WTC11 (cell line): ENCODE measurements around the gene CPA4. TPM values are rescaled to one million over a fixed set of nuclear protein-coding genes. Genes with fewer than 3 reads are reported as not detected.

Experiments
- ATAC-seq: fragments of 200-7000 bp; cut with Tn5 transposase; 2 replicates; pipeline ENCODE4 v1.10.0; 2021; ENCODE audit warnings: mild to moderate bottlenecking, moderate library complexity
- CTCF ChIA-PET: fragments of 300-600 bp; sonication (Branson Sonifier 250); formaldehyde crosslinking; loops from one replicate; lab custom pipeline; 2021; ENCODE audit warnings: antibody characterized with exemption; lab: Charles Lee
- POLR2A ChIA-PET: fragments of 350-600 bp; sonication (Branson Sonifier 250); formaldehyde crosslinking; loops from one replicate; lab custom pipeline; 2021; ENCODE audit warnings: antibody characterized with exemption; lab: Charles Lee
- DNase-seq: peaks from one replicate; pipeline ENCODE4 v3.0.0; 2021; ENCODE audit warnings: low spot score
- H3K27ac Mint-ChIP-seq: 2 replicates; pipeline ENCODE4 v1.8.0; 2021; ENCODE audit warnings: mixed read lengths
- H3K27me3 Mint-ChIP-seq: 2 replicates; pipeline ENCODE4 v1.8.0; 2021; ENCODE audit warnings: low read depth, mild to moderate bottlenecking, moderate library complexity, mixed read lengths
- H3K36me3 Mint-ChIP-seq: 2 replicates; pipeline ENCODE4 v1.8.0; 2021; ENCODE audit warnings: mixed read lengths
- H3K4me1 Mint-ChIP-seq: 2 replicates; pipeline ENCODE4 v1.8.0; 2022; ENCODE audit warnings: mixed read lengths
- H3K4me3 Mint-ChIP-seq: 2 replicates; pipeline ENCODE4 v1.8.0; 2021; ENCODE audit warnings: mild to moderate bottlenecking, moderate library complexity, mixed read lengths
- H3K9me3 Mint-ChIP-seq: 2 replicates; pipeline ENCODE4 v1.8.0; 2021; ENCODE audit warnings: mixed read lengths
- ATF2 ChIP-seq: sonication (generic); formaldehyde crosslinking; IDR thresholded peaks from 2 replicates; pipeline ENCODE4 v1.8.1; 2022; ENCODE audit warnings: low read depth, missing genetic modification reagents, borderline replicate concordance
- CTCF ChIP-seq: fragments of 200-600 bp; IDR thresholded peaks from 2 replicates; pipeline ENCODE4 v1.8.0; 2022; ENCODE audit warnings: antibody characterized with exemption
- E2F1 ChIP-seq: sonication (generic); formaldehyde crosslinking; IDR thresholded peaks from 2 replicates; pipeline ENCODE4 v1.8.0; 2022; ENCODE audit warnings: mild to moderate bottlenecking, missing genetic modification reagents
- GABPB1 ChIP-seq: sonication (generic); formaldehyde crosslinking; IDR thresholded peaks from 2 replicates; pipeline ENCODE4 v1.8.1; 2023; ENCODE audit warnings: mild to moderate bottlenecking, missing genetic modification reagents
- GRHL2 ChIP-seq: fragments of 250-450 bp; sonication (Bioruptor Pico); IDR thresholded peaks from 2 replicates; pipeline ENCODE4 v1.8.0; 2022; ENCODE audit warnings: mild to moderate bottlenecking, moderate library complexity; ENCODE audit not compliant: insufficient replicate concordance, severe bottlenecking
- JAZF1 ChIP-seq: fragments of 250-450 bp; sonication (Bioruptor Pico); IDR thresholded peaks from 2 replicates; pipeline ENCODE4 v1.9.0; 2021; ENCODE audit warnings: moderate library complexity, mild to moderate bottlenecking, inconsistent platforms
- MAX ChIP-seq: sonication (generic); formaldehyde crosslinking; IDR thresholded peaks from 2 replicates; pipeline ENCODE4 v1.8.0; 2022; ENCODE audit warnings: mild to moderate bottlenecking, missing genetic modification reagents
- PRDM15 ChIP-seq: sonication (generic); formaldehyde crosslinking; IDR thresholded peaks from 2 replicates; pipeline ENCODE4 v1.8.0; 2022; ENCODE audit warnings: missing genetic modification reagents
- PRRX2 ChIP-seq: fragments of 250-450 bp; sonication (Bioruptor Pico); IDR thresholded peaks from 2 replicates; pipeline ENCODE4 v1.8.0; 2021; ENCODE audit warnings: mild to moderate bottlenecking
- SMAD3 ChIP-seq: sonication (generic); formaldehyde crosslinking; IDR thresholded peaks from 2 replicates; pipeline ENCODE4 v1.8.0; 2022; ENCODE audit warnings: missing genetic modification reagents, mild to moderate bottlenecking, borderline replicate concordance
- ZNF263 ChIP-seq: sonication (generic); formaldehyde crosslinking; IDR thresholded peaks from 2 replicates; pipeline ENCODE4 v1.8.1; 2022; ENCODE audit warnings: low read depth, mild to moderate bottlenecking, moderate library complexity, missing genetic modification reagents
- ZNF396 ChIP-seq: fragments of 250-450 bp; sonication (Bioruptor Pico); IDR thresholded peaks from 2 replicates; pipeline ENCODE4 v1.8.0; 2021; ENCODE audit warnings: mild to moderate bottlenecking, moderate library complexity, borderline replicate concordance
- total RNA-seq: library from RNA; stranded (reverse); gene quantifications from 3 replicates; pipeline ENCODE4 v1.2.3, GENCODE V29; 2021
- TF ChIP-seq, protein P1 (sequence below): sonication (generic); formaldehyde crosslinking; IDR thresholded peaks from 2 replicates; pipeline ENCODE4 v1.8.1; 2023; ENCODE audit warnings: mild to moderate bottlenecking, moderate library complexity, missing genetic modification reagents
- TF ChIP-seq, protein P2 (sequence below): sonication (generic); formaldehyde crosslinking; IDR thresholded peaks from 2 replicates; pipeline ENCODE4 v1.8.1; 2023; ENCODE audit warnings: mild to moderate bottlenecking, missing genetic modification reagents, moderate library complexity
- TF ChIP-seq, protein P3 (sequence below): sonication (generic); formaldehyde crosslinking; IDR thresholded peaks from 2 replicates; pipeline ENCODE4 v1.8.0; 2022; ENCODE audit warnings: mild to moderate bottlenecking, missing genetic modification reagents
- TF ChIP-seq, protein P4 (sequence below): fragments of 250-450 bp; sonication (Bioruptor Pico); IDR thresholded peaks from 2 replicates; pipeline ENCODE4 v1.8.0; 2021; ENCODE audit warnings: mild to moderate bottlenecking

CPA4 gene
- total RNA-seq, 1 experiment from 2014 or later, result not detected

DNA sequence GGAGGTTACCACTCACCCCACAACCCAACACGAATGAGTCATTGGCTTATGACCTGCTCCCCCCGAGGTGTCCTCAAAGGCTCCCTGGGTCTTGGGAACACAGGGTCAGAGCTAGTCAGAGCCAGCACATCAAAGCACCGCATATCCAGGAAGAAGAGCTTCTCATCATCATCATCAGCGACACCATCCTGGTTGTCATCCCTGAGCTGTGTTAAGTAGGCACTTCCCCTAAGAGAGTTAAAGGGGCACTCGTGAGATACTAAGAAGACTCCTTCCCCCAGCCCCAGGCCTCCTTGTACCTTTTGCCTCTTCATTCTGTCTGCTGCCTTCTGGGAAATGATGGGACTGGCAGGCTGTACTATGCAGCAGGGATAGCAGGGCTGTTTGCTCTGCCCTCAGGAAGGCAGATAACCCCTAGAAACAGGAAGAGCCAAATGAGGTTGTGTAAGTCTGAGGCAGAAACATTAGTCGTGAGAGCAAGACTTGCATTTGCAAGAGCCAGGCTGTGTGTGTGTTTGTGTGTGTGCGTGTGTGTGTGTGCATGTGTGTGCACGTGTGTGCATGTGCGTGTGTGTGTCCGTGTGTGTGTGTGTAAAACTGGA, 76.2 kb downstream of the CPA4 start:
- peaks cover 3% of the 10 kb centered on the region; the same call in 1 of the 2 replicates for H3K36me3 Mint-ChIP-seq
- DNase-seq, result no peak
- no peaks in the 10 kb centered on the region for H3K27me3 Mint-ChIP-seq
- TF ChIP-seq CTCF (no peak), ATF2 (CRISPR knock-in tag) (no peak)
- TF ChIP-seq, all 79 proteins: peak for 0
- ATAC-seq, result no peak
- Mint-ChIP-seq H3K27ac (no peak overlapping the region), H3K4me1 (peaks cover 35% of the 10 kb centered on the region), H3K4me3 (no peak overlapping the region), H3K9me3 (peaks cover 5% of the 10 kb centered on the region)
- CTCF ChIA-PET, result interaction anchor here (2.1 kb wide), 1 partner anchor 12 kb away, joined by 9 read pairs; the partner anchor contains the start of gene CPA1
- POLR2A ChIA-PET, result no interaction called here

DNA sequence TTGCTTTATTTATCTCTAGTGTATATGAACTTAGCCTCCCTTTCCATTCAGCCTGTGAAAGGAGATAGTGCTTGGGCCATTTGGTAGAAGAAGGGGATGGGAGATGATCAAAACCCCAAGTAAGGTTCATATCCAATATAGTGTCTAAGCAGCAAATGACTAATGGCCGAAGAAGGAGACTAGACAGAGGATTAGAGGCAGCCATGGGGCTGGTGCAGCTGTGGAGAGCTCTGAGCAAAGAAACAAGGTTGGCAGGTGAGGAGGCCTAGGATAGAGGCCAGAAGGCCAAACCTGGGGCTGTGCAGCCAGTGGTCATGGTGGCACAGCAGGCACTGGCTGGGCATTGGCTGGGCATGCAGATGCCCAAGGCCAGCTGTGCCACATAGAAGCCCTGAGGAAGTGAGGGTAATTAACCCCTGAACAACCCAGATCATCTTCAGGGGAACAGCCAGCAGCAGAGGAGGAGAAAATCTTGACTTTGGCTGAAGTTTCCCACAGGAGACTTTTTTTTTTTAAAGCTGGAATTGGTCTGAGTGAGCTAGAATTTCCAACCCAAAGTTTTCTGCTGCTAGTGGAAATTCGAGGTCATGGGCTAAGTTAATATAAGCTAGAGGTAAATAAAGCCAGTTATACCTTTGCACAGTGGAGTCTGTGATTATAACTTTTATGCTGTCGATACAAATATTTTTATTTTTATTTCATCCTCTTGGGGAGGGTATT, 77.0 kb downstream of the CPA4 start:
- ATAC-seq, result no peak
- Mint-ChIP-seq H3K4me1 (peaks cover 36% of the 10 kb centered on the region), H3K36me3 (peaks cover 3% of the 10 kb centered on the region; the same call in 1 of the 2 replicates), H3K27ac (no peak overlapping the region), H3K4me3 (no peak overlapping the region), H3K9me3 (peaks cover 5% of the 10 kb centered on the region), H3K27me3 (no peaks in the 10 kb centered on the region)
- no peak for DNase-seq
- POLR2A ChIA-PET, result no interaction called here
- CTCF ChIA-PET, result interaction anchor here (1.0 kb wide), 1 partner anchor 11 kb away, joined by 4 read pairs; no protein-coding TSS in a partner anchor
- TF ChIP-seq, protein P1, sequence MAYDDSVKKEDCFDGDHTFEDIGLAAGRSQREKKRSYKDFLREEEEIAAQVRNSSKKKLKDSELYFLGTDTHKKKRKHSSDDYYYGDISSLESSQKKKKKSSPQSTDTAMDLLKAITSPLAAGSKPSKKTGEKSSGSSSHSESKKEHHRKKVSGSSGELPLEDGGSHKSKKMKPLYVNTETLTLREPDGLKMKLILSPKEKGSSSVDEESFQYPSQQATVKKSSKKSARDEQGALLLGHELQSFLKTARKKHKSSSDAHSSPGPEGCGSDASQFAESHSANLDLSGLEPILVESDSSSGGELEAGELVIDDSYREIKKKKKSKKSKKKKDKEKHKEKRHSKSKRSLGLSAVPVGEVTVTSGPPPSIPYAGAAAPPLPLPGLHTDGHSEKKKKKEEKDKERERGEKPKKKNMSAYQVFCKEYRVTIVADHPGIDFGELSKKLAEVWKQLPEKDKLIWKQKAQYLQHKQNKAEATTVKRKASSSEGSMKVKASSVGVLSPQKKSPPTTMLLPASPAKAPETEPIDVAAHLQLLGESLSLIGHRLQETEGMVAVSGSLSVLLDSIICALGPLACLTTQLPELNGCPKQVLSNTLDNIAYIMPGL, result no peak
- TF ChIP-seq, all 79 proteins: peak for 0

- no peak overlapping the region for H3K27ac Mint-ChIP-seq
- H3K27me3 Mint-ChIP-seq, result no peaks in the 10 kb centered on the region; the same call in 1 of the 2 replicates
- ATAC-seq, result no peak
- DNase-seq, result no peak
- peaks cover 10% of the 10 kb centered on the region for H3K9me3 Mint-ChIP-seq
- ChIA-PET CTCF (no interaction called here), POLR2A (no interaction called here)
- peaks cover 5% of the 10 kb centered on the region for H3K36me3 Mint-ChIP-seq
- H3K4me3 Mint-ChIP-seq, result no peak overlapping the region
- H3K4me1 Mint-ChIP-seq, result peaks cover 26% of the 10 kb centered on the region
- TF ChIP-seq GABPB1 (CRISPR knock-in tag) (no peak), SMAD3 (CRISPR knock-in tag) (no peak), JAZF1 (CRISPR knock-in tag) (no peak), ZNF263 (CRISPR knock-in tag) (no peak), PRRX2 (CRISPR knock-in tag) (no peak), MAX (CRISPR knock-in tag) (no peak), ZNF396 (CRISPR knock-in tag) (no peak), E2F1 (no peak), PRDM15 (CRISPR knock-in tag) (no peak), GRHL2 (CRISPR knock-in tag) (no peak)
- TF ChIP-seq, protein P2, sequence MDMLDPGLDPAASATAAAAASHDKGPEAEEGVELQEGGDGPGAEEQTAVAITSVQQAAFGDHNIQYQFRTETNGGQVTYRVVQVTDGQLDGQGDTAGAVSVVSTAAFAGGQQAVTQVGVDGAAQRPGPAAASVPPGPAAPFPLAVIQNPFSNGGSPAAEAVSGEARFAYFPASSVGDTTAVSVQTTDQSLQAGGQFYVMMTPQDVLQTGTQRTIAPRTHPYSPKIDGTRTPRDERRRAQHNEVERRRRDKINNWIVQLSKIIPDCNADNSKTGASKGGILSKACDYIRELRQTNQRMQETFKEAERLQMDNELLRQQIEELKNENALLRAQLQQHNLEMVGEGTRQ (CRISPR knock-in tag), result no peak
- TF ChIP-seq, protein P3, sequence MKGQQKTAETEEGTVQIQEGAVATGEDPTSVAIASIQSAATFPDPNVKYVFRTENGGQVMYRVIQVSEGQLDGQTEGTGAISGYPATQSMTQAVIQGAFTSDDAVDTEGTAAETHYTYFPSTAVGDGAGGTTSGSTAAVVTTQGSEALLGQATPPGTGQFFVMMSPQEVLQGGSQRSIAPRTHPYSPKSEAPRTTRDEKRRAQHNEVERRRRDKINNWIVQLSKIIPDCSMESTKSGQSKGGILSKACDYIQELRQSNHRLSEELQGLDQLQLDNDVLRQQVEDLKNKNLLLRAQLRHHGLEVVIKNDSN (CRISPR knock-in tag), result no peak
- TF ChIP-seq, protein P4, sequence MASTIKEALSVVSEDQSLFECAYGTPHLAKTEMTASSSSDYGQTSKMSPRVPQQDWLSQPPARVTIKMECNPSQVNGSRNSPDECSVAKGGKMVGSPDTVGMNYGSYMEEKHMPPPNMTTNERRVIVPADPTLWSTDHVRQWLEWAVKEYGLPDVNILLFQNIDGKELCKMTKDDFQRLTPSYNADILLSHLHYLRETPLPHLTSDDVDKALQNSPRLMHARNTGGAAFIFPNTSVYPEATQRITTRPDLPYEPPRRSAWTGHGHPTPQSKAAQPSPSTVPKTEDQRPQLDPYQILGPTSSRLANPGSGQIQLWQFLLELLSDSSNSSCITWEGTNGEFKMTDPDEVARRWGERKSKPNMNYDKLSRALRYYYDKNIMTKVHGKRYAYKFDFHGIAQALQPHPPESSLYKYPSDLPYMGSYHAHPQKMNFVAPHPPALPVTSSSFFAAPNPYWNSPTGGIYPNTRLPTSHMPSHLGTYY, result no peak
These were observed 78.1 kb downstream of the CPA4 start for GRCh38 chr7:130371046-130371445.
